ENCODE measurements around the gene ZFTA.

DNA sequence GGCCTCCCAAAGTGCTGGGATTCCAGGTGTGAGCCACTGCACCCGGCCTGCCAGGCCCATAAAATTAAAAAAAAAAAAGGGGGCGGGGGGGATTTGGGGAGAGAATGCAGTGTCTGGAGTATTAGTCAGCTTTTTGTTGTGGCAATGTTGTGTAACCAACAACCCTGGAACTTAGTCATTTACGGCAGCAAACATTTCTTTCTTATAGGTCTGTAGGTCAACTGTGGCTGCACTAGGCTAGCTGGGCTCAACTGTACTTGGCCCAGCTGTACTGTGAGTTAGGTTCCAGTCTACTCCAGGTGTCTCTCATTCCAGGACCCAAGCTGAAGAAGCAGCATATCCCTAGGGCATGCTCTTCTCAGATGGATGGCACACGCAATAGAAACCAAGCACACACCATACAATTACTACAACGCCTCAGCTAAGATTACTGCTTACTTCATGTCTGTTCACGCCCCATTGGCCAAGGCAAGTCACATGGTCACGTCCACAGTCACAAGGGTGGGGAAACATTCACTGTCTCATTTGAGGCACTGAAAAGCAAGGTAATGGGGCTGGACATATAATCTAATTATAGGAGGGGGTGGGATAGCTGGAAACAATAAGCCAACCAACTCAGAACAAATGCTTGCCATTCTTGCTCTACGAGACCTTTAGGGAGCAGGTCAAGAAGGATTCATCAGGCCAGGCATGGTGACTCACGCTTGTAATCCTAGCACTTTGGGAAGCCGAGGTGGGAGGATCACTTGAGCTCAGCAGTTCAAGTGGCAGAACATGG is 34.3 kb upstream of the ZFTA start:
- TF ChIP-seq, protein P1, sequence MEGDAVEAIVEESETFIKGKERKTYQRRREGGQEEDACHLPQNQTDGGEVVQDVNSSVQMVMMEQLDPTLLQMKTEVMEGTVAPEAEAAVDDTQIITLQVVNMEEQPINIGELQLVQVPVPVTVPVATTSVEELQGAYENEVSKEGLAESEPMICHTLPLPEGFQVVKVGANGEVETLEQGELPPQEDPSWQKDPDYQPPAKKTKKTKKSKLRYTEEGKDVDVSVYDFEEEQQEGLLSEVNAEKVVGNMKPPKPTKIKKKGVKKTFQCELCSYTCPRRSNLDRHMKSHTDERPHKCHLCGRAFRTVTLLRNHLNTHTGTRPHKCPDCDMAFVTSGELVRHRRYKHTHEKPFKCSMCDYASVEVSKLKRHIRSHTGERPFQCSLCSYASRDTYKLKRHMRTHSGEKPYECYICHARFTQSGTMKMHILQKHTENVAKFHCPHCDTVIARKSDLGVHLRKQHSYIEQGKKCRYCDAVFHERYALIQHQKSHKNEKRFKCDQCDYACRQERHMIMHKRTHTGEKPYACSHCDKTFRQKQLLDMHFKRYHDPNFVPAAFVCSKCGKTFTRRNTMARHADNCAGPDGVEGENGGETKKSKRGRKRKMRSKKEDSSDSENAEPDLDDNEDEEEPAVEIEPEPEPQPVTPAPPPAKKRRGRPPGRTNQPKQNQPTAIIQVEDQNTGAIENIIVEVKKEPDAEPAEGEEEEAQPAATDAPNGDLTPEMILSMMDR (optimal IDR thresholded peaks at IDR 0.05 in 1 of 3, IDR thresholded peaks at IDR 0.05 in 1 of 3, conservative IDR thresholded peaks at IDR 0.05 in 1 of 3; ENCODE audit: extremely low read depth in 1 of 3, insufficient read depth in 2 of 3, low read length in 3 of 3) = no peak
- TF ChIP-seq EZH2 (IDR thresholded peaks at IDR 0.05; ENCODE audit: low read length) = no peak
